GF-D8 (cell line): ENCODE data around the gene CEP83.

Source experiments
- DNase-seq: peaks from one replicate; lab custom pipeline; 2025; lab: John Stamatoyannopoulos, UW

CEP83 gene

GRCh38 chr12:94305130-94305957, 154.3 kb downstream of the CEP83 start:
- no peak for DNase-seq

DNA sequence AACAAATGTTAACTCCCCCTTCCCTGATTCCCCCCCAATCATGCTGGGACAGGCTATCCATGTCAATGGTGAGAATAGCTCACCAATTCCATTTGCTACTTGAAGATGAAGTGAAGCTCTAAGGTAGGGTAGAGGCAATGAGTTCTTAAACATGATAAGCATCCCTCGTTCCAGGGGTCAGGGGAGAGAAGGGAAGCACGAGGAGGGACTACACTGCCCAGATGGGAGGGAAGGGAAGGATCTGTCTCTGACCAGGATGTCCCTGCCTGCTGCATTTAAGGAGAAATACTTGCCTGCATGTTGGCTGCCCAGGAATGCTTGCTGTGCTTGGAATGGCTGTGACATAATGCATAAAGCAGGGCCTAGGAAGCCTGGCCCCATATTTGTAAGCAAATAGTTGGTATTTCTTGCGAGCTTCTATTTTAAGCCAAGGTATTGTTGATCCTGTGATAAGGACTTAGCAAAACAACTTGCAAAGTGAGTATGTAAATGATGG, 155.1 kb downstream of the CEP83 start:
- DNase-seq: no peak

- no peak for DNase-seq
These were observed 155.7 kb downstream of the CEP83 start for GRCh38 chr12:94304012-94304411.

GRCh38 chr12:94299846-94300245, 159.8 kb downstream of the CEP83 start:
- no peak for DNase-seq

DNA sequence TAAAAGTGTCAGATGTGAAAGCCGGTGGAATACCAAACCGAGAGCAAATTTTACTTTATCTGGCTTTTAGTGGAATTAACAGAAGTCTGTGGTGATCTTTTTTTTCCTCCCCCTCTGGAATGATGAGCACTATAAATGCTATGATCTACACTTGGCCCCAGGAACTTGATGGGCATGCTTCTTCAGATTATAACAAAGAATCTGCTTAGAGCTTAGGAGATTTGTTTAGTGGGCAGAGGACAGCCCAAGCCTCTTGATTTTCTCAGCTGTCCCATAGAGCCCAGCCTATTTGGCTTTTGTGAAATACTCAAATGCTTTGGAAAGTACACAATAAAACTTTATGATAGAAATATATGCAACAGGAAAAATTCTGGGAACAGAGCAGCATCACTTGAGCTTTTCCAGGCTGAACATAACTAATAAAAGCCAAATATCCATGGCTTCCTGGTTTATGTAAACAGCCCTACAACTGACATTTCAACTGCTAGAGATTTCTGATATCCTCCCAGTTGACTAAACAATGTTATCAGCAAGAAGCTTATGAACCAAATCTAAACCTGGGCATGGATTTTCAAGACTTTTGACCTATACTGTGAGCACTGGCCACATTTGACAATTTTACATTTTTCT, 161.7 kb downstream of the CEP83 start:
- no peak for DNase-seq

DNA sequence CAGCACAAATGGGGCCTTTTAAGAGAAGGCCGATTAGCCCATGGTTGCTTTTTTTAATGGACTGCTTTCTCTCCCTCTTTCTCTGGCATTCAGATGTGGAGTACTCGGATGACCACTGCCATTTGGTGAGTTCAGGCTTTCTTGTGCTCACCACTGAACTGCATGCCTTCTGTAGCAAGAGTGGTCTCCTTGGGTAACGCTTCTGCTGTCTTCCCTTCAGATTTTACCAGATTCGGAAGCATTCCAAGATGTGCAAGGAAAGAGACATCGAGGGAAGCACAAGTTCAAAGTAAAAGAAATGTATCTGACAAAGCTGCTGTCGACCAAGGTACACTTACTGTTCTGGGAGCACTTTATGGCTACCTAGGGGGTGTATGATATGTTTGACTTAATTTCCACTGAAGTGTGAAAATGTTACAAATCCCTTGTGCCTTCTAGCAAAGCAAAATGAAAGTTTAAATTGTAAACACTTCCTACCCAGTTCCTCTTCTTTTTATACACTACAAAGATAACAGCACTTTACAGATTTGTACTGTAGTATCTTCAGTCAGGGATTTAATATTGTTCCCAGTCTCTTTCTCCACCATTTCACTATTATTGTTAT, 162.5 kb downstream of the CEP83 start:
- DNase-seq: no peak

- DNase-seq: no peak
These were observed 169.3 kb downstream of the CEP83 start for GRCh38 chr12:94290353-94290752.

DNA sequence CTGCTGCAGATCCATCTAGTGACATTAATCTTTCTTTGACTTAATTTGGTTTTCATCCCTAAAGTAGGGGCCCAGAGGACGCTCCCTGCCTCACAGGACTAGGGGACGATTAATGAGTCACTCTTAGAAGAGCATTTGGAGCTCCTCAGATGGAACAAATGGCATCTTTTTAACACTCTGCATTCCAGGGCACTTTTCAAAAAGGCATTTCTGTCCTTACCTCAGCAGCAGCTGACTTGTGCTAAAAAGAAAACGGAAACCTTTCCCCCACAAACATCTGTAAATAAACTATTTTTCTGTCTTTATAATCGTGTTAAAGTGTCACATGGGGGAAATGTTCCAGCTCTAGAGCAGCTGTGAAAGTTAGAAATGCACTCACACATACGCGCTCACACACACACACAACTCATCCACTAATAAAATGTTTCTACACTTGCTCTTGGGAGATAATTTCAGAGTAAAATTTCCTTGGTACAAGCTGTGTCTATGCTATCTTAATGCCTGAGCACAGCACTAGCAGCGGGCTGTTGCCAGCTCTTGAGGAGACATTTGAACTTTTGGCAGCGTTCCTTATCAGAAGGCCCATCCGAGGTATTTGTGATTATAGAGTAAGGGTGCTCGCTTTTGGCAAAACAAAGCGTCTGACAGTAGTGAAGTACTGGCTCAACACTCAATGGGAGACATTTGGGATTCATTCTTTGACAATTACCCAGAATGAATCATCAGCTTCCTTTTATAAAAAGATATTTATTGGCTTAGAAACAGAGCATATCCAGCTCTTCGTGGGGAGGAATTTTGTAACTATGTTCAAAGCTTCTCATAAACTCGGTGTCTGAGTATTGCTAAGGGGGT, 170.0 kb downstream of the CEP83 start:
- no peak for DNase-seq

GRCh38 chr12:94287245-94287628, 172.4 kb downstream of the CEP83 start:
- DNase-seq: no peak

- DNase-seq: no peak
These were observed 173.0 kb downstream of the CEP83 start for GRCh38 chr12:94286583-94287244.

DNA sequence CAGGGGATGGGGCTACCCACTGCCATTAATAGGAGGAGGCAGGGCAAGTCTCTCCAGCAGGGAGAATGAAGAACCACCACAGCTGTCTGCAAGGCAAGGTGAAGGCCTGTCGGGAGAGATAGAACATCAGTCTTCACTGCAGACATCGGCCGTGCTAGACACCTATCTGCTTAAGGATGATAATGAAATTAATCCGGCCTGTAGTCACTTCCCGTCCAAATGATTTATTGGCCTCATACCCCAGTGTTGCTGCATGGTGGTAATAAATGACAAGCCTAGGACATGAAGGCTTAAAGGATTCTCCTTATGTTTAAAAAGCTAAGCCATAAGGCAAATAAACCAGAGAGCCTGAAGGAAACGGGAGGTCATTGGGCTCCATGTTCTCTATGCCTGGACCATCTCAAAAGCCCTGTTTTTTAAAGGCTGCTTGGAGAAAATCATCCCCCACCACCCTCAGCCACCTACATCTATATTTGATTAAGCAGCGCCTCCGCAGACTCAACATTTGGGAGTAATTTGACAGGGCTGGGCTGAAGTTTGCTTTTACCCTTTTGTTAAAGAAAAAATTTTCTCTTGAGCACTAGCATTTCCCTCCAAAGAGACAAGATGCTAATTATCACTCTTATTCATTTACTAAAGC, 173.6 kb downstream of the CEP83 start:
- DNase-seq: no peak

GRCh38 chr12:94284859-94285258, 174.8 kb downstream of the CEP83 start:
- DNase-seq: no peak

GRCh38 chr12:94284046-94284445, 175.6 kb downstream of the CEP83 start:
- no peak for DNase-seq

GRCh38 chr12:94282675-94283074, 177.0 kb downstream of the CEP83 start:
- DNase-seq: no peak

DNA sequence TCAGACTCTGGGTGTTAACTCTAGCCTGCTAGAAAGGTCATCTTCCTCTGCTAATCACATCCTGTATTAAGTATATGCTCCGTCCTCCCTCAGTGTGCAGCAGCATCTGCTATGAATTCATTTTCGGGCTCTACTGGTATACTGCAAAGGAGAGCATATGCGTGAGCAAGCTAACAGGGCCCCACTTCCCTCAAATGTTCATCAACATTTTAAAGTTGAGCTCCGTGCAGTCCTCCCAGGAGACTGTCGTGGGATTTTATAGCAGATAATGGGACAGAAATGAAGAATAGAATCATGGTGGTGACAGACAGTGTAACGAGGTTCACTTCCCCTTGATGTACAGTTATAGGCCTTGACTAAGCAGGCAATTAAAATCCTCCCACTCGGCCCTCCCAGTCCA, 179.6 kb downstream of the CEP83 start:
- DNase-seq: no peak

DNA sequence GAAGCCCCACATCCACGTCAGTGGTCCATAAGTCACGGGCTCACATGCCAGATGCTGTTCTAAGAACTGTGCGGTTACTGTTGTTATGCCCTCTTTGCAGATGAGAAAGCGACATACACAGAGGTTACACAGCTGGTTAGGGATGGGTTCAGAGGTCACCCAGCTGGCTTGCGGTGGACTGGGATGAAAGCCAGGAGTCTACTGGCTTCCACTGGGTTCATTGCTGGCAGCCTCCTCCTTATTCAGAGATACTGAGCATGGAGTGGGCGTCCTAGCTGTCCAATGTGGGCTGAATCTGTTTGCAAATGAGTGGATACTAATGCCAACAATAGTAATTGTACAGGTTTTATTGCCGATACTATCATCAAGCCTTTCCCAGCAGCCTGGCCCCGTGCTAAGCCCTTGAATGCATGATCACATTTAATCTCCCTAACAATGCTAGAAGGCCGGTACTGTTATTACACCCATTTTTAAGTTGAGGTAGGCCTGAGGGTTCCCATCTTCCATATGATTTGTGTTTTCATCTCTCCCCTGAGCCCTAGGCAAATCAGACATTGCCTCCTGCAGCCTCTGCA, 182.2 kb downstream of the CEP83 start:
- no peak for DNase-seq

- no peak for DNase-seq
These were observed 182.9 kb downstream of the CEP83 start for GRCh38 chr12:94276725-94277124.

DNA sequence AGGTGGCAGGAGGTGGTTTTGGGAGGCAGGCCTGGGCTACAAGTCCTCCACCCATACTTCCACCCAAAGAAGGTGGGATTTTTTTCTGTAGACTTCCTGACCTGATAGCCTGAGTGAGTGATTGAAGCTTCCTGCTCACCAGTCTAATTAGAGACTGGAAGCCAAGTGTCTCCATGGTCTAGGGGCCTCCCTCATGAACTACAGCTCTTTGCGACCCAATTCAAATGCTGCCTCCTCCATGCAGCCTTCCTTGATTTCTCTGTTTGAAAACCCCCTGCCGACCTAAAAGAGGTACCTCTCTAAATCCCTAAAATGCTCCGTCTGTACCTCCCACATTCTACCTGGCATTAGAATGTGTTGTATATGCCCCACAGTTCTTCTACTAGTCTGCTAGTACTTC, 186.4 kb downstream of the CEP83 start:
- DNase-seq: no peak

DNA sequence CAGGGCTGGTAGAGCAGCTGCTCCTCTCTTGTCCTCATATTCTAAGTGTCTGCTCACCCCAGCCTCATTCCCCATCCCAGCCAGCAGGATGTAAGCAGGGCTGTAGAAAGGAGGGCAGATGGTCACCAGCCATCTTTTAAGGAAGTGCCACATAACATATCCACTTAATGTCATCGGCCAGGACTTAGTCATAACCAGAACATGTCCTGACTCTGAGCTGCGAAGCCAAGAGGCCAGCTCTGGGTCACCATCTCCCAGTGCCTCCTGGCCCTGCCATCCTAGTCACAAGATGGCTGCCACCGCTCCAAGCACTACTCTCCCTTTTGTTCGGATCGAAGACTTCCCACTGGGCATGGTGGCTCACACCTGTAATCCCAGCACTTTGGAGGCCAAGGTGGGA, 187.4 kb downstream of the CEP83 start:
- DNase-seq: no peak

- no peak for DNase-seq
These were observed 188.3 kb downstream of the CEP83 start for GRCh38 chr12:94271351-94271750.
